Amniotic stem cell (primary cell): ENCODE measurements around the gene TNFRSF14.
"Not testable (repeated sequence)": the region's sequence is repeated elsewhere in the genome, so short reads cannot be mapped to it uniquely, and the experiment has no call there.

Source experiments
- DNase-seq: peaks from one replicate; lab custom pipeline; 2025; lab: John Stamatoyannopoulos, UW

TNFRSF14 gene

DNA sequence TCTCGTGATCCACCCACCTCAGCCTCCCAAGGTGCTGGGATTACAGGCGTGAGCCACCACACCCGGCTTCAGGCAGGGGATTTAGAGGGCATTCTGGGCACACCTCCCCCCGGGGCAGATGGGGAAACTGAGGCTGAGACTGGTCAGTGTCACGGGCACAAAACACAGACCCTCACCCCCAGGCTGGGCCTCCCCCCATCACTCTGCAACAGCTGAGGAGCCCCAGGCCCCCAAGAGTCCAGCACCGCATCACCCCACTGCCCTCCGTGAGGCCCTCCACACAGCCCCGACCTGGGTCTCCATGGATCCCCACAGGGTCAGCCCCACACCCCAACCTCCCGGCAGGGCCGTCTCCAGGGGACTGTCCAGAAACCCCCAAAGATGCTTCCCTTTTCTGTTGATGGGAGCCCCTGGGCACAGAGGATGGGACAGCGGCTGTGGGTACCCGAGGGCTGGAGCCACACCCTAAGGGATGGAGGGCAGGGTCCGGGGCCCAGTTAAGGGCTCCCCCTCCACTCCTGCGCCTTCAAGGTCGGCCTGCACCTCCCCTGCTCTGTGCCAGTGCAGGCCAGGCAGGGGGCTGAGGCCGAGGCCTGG lies 11.0 kb downstream of the TNFRSF14 start:
- DNase-seq: no peak

DNA sequence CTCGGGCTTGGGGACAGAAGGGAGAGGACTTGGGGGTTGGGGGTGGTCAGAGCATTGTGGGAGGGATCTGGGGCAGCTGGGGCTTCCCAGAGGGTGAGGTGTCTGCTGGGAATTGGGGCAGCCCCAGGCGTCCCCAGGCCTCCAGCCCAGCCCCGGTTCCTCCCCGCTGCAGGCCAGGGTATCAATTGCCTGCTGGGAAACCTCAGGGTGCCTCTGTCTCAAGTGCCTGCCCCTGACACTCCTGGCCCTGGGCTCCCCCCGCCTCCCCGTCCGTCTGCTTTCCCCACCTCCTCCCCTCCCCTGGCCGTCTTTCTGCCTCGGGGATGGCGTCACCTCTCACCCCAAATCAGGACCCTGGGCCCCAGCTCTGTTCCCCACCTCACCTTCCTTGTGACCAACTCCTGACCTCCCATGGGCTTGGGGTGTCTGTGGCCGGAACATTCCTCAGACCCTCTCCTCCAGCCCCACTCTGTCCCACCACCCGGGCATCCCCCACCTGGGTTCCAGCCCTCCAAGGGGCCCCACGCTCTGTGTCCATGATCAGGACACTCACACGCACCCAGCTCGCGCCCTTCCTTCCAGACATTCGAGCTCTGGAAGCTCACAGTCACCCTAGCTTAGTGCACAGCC lies 12.1 kb downstream of the TNFRSF14 start:
- DNase-seq: not testable (repeated sequence)

GRCh38 chr1:2569060-2569459 lies 12.9 kb downstream of the TNFRSF14 start:
- no peak for DNase-seq

- DNase-seq: not testable (repeated sequence)
These were observed 13.5 kb downstream of the TNFRSF14 start for GRCh38 chr1:2569703-2570102.

- DNase-seq: no peak
These were observed 14.2 kb downstream of the TNFRSF14 start for GRCh38 chr1:2570332-2570731.

- no peak for DNase-seq
These were observed 15.2 kb downstream of the TNFRSF14 start for GRCh38 chr1:2571348-2571747.

DNA sequence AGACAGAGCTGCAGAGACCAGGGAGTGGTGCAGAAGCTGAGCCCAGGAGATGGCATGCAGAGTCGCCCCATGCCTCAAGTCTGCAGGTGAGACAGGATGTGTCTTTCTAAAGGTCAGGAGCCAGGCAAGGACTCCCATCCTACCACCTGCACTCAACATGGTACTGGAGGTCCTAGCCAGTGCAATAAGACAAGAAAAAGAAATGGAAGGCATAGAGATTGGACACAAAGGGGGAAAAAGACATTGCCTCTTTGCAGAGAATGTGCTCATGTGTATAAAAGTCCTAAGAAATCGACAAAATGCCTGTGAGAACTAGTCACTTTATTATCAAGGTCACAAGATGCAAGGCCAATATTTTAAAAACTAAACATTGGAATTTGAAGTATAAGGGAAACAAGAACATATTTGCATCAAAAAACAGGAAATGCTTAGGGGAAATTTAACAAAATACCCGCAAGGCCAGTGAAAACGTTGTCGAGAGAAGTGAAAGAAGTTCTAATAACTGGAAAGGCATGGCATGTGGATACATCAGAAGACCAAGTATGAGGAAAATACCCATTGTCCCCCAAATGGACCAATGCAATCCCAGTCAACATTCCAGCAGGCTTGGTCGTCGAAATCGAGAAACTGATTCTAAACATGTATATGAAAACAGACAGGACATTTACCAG lies 17.2 kb downstream of the TNFRSF14 start:
- no peak for DNase-seq

DNA sequence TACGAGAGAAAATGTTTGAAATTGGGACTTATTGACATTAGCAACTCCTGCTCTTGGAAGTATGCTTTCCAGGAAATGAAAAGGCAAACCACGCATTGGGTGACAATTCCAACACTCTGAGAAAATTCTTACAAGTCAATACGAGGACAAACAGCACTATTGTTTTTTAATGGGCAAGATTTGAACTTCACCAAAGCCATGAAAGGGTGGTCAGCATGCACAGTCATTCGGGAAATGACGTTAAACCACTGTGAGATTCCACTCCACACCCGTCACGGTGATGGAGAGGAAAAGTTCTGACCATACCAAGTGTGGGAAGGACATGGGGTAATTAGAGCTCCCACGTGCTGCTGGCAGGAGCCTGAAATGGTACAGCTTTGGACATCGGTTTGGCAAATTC lies 18.2 kb downstream of the TNFRSF14 start:
- DNase-seq: no peak

GRCh38 chr1:2575801-2576663 lies 19.9 kb downstream of the TNFRSF14 start:
- DNase-seq: no peak

- DNase-seq: not testable (repeated sequence)
These were observed 21.4 kb downstream of the TNFRSF14 start for GRCh38 chr1:2577565-2578075.

GRCh38 chr1:2578758-2579118 lies 22.6 kb downstream of the TNFRSF14 start:
- no peak for DNase-seq

- DNase-seq: no peak
These were observed 24.5 kb downstream of the TNFRSF14 start for GRCh38 chr1:2580691-2581090.

GRCh38 chr1:2582391-2582790 lies 26.2 kb downstream of the TNFRSF14 start:
- no peak for DNase-seq

GRCh38 chr1:2583331-2583791 lies 27.2 kb downstream of the TNFRSF14 start:
- DNase-seq: no peak

- no peak for DNase-seq
These were observed 27.7 kb downstream of the TNFRSF14 start for GRCh38 chr1:2583871-2584351.

GRCh38 chr1:2584686-2585317 lies 28.6 kb downstream of the TNFRSF14 start:
- DNase-seq: no peak

DNA sequence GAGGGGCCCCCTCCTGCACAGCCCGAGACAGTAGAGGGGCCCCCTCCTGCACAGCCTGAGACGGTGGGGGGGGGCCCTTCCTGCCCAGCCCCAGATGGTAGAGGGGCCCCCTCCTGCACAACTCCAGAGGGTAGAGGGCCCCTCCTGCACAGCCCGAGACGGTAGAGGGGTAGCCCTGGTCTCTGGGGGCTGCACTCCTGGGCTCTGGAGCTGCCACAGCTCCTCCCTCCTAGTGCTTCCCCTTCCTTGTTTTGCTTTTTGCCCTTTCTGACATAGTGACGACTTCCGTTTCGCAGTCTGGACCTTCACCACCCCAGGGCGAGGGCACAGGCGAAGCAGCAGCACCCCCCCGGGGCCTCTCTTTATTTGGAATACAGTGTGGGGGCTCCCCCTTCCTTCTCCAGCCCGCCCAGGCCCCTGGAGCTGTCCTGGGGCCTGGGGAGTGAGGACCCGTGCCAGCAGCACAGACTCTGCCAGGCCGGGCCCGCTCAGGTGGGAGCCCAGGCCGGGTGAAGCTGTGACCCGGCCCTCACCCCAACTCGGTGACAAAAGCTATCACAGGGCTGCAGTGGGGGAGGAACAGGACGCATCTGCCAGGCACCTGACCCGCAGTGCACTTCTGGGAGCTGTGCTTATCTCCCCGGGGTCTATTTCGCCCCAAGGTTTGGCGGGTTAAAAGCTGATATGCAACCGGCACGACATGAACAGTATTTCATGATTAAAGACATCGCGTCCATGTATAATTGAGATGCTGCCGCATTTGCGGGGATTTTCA lies 29.3 kb downstream of the TNFRSF14 start:
- no peak for DNase-seq

- peak; percentile 98 for DNase-seq
These were observed 30.2 kb downstream of the TNFRSF14 start, which contains the start of gene PRXL2B for GRCh38 chr1:2586154-2587070. Gene PRXL2B (plus strand): TSS chr1:2586777. CDS start chr1:2586886, 109 bp downstream.

- no peak for DNase-seq
These were observed 31.1 kb downstream of the TNFRSF14 start for GRCh38 chr1:2587071-2587859.
